NCI-H748 (cell line): ENCODE data around the gene ZNF136.

Experiments
- DNase-seq: peaks from one replicate; lab custom pipeline; 2025; ENCODE audit not compliant: unreplicated experiment; lab: John Stamatoyannopoulos, UW

Gene ZNF136

GRCh38 chr19:12162882-12163806, at the start of gene ZNF136:
ZNF136 (plus strand) TSS chr19:12163096; CDS start chr19:12163204, 108 bp downstream.
- DNase-seq, result peak; percentile 95

- no peak for DNase-seq
These were observed 49.8 kb upstream of the ZNF136 start for GRCh38 chr19:12113121-12113520.

GRCh38 chr19:12117201-12117970, 45.5 kb upstream of the ZNF136 start:
- no peak for DNase-seq

- peak; percentile 14 for DNase-seq
These were observed 36.2 kb upstream of the ZNF136 start for GRCh38 chr19:12126707-12127106.

GRCh38 chr19:12133069-12133468, 29.8 kb upstream of the ZNF136 start:
- no peak for DNase-seq

- peak; percentile 38 for DNase-seq
These were observed 25.5 kb upstream of the ZNF136 start for GRCh38 chr19:12137221-12137940.

- no peak for DNase-seq
These were observed 23.6 kb upstream of the ZNF136 start for GRCh38 chr19:12139269-12139668.

- DNase-seq, result peak; percentile 92
These were observed 22.9 kb upstream of the ZNF136 start, which contains the start of gene ZNF20 for GRCh38 chr19:12139885-12140544. ZNF20 (minus strand) TSS chr19:12140350; CDS start chr19:12140182, 168 bp downstream.

GRCh38 chr19:12140545-12141404, 22.1 kb upstream of the ZNF136 start:
- DNase-seq, result peak; percentile 76

- no peak for DNase-seq
These were observed 21.5 kb upstream of the ZNF136 start for GRCh38 chr19:12141405-12141736.

- no peak for DNase-seq
These were observed 17.5 kb upstream of the ZNF136 start for GRCh38 chr19:12145348-12145747.

- no peak for DNase-seq
These were observed 7.5 kb upstream of the ZNF136 start for GRCh38 chr19:12155324-12155860.

GRCh38 chr19:12156223-12157058, 6.5 kb upstream of the ZNF136 start, which contains the start of gene ZNF625:
ZNF625 (minus strand) TSS chr19:12156734; CDS start chr19:12156558, 176 bp downstream.
- DNase-seq, result peak; percentile 91

- no peak for DNase-seq
These were observed 3.0 kb upstream of the ZNF136 start for GRCh38 chr19:12159773-12160414.

- DNase-seq, result no peak
These were observed 399 bp upstream of the ZNF136 start for GRCh38 chr19:12162513-12162881.

GRCh38 chr19:12163826-12164225, 930 bp downstream of the ZNF136 start:
- no peak for DNase-seq

- DNase-seq, result no peak
These were observed 3.7 kb downstream of the ZNF136 start for GRCh38 chr19:12166626-12167025.

- no peak for DNase-seq
These were observed 17.5 kb downstream of the ZNF136 start for GRCh38 chr19:12180377-12180776.
